ENCODE measurements around the gene HDAC7.

DNA sequence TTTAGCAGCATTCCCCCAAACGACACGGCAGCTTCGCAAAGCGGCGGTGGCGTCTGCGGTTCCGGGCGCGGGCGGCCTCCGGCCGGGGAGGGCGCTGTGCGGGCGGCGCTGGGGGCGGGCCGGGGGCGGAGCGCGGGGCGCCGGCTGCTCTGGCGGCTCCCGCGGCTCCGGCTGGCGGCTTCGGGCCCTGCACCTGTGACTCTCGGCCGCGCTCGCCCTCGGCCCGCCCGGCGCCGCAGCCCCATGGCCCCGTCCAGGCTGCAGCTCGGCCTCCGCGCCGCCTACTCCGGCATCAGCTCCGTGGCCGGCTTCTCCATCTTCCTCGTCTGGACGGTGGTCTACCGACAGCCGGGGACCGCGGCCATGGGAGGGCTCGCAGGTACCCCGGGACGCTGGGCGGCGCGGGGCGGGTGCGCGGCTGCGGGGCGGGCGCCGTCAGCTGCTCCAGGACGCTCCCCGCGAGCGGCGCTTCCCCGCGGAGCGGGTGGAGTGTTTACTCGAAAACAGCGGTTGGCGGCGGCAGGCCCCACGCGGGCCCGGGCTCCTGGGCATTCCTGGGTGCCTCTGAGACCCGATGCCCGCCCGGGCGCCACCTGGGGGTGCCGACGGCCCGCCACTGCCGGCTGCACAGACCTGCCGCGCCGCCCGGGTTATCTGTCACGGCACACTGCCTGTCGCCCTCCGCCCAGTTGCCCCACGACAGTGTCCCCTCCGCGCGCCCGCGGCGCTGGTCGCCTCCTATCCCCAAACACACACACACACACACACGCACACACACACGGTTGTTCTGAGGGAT, 46.4 kb downstream of the HDAC7 start, which contains the start of gene SLC48A1:
- TF ChIP-seq, protein P1, sequence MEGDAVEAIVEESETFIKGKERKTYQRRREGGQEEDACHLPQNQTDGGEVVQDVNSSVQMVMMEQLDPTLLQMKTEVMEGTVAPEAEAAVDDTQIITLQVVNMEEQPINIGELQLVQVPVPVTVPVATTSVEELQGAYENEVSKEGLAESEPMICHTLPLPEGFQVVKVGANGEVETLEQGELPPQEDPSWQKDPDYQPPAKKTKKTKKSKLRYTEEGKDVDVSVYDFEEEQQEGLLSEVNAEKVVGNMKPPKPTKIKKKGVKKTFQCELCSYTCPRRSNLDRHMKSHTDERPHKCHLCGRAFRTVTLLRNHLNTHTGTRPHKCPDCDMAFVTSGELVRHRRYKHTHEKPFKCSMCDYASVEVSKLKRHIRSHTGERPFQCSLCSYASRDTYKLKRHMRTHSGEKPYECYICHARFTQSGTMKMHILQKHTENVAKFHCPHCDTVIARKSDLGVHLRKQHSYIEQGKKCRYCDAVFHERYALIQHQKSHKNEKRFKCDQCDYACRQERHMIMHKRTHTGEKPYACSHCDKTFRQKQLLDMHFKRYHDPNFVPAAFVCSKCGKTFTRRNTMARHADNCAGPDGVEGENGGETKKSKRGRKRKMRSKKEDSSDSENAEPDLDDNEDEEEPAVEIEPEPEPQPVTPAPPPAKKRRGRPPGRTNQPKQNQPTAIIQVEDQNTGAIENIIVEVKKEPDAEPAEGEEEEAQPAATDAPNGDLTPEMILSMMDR (conservative IDR thresholded peaks at IDR 0.05; ENCODE audit: low read depth, low read length): no peak; the same call in none of the 2 replicates
- TF ChIP-seq EZH2 (IDR thresholded peaks at IDR 0.05; ENCODE audit: low read length, unreplicated experiment): no peak

Measured in PC-3 (cell line).